IgD-negative memory B cell (primary cell): ENCODE data around the gene MEX3B. TPM values are rescaled to one million over a fixed set of nuclear protein-coding genes. Genes with fewer than 3 reads are reported as not detected.

Experiments used
- H3K27ac Mint-ChIP-seq, 3 donors: one replicate each; pipeline ENCODE4 v1.8.0; 2020 to 2022; ENCODE audit warnings: mild to moderate bottlenecking in 3 of 3, mixed read lengths in 3 of 3, moderate library complexity in 1 of 3
- H3K27me3 Mint-ChIP-seq: one replicate; pipeline ENCODE4 v1.8.0; 2021; ENCODE audit warnings: mixed read lengths
- H3K36me3 Mint-ChIP-seq: one replicate; pipeline ENCODE4 v1.8.0; 2020; ENCODE audit warnings: mild to moderate bottlenecking, mixed read lengths
- H3K4me1 Mint-ChIP-seq, 3 donors: one replicate each; pipeline ENCODE4 v1.8.0; 2020 to 2022; ENCODE audit warnings: mixed read lengths in 3 of 3, mild to moderate bottlenecking in 1 of 3
- H3K4me3 Mint-ChIP-seq, 4 donors: one replicate each; pipeline ENCODE4 v1.8.0; 2020 to 2022; ENCODE audit warnings: mild to moderate bottlenecking in 4 of 4, mixed read lengths in 4 of 4, moderate library complexity in 3 of 4
- H3K9me3 Mint-ChIP-seq, 3 donors: one replicate each; pipeline ENCODE4 v1.8.0; 2020 to 2021; ENCODE audit warnings: mixed read lengths in 3 of 3, mild to moderate bottlenecking in 1 of 3
- polyA plus RNA-seq: library from polyadenylated mRNA; unstranded; fragments of 300-500 nt; fragmentation: Illumina TruSeq; gene quantifications from one replicate; pipeline ENCODE4 v1.2.3, GENCODE V29; 2021

Gene MEX3B
- polyA plus RNA-seq: not detected

DNA sequence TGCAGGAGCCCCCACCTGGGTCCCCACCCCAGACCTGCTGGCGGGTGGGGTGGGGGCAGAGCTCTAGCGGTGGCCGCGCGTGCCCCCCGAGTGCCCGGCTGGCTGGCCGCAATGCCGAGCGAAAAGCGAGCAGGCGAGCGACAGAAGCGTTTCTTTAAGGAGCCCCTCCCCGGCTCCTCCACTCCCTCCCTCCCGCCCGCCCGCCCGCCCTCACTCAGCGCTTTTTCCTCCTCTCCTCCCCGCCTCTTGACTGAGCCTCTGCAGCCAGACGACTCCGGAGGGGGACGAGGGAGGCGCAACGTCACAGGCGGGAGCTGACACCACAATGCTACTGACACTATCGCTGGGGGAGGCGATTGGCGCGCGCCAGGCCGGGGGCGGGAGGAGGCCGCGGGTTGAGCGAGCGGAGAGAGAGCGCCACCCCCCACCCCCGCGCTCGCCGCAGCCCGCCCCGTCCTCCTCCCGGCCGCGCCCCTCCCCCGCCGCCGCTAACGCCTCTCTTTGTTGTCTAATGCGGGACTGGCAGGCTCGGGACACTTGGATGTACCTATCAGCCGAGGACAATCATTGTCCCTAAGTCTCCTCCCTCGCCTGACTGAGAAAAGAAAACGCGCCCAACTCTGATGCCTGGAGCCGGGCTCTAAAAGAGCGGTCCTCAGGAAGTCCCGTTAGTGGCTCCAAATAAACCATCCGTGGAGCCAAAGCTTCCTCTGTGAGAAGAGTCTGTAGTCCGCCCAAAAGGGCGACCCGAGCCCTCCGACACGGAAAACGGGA lies at the start of gene MEX3B:
TSS of gene MEX3B (minus strand) at position 127 of the 774 bp plus-strand sequence. CDS start 313 bp downstream, outside the sequence.
- Mint-ChIP-seq H3K27ac (peak within 1 kb of the TSS in 1 of 3 donors; percentile 60), H3K36me3 (no peaks in the 10 kb centered on the region), H3K4me1 (peaks cover 0 to 3% (median 0%) of the 10 kb centered on the region in 3 donors), H3K27me3 (peaks cover 18% of the 10 kb centered on the region), H3K4me3 (peak within 1 kb of the TSS; percentile 85 to 97 (median 91)), H3K9me3 (no peaks in the 10 kb centered on the region)

DNA sequence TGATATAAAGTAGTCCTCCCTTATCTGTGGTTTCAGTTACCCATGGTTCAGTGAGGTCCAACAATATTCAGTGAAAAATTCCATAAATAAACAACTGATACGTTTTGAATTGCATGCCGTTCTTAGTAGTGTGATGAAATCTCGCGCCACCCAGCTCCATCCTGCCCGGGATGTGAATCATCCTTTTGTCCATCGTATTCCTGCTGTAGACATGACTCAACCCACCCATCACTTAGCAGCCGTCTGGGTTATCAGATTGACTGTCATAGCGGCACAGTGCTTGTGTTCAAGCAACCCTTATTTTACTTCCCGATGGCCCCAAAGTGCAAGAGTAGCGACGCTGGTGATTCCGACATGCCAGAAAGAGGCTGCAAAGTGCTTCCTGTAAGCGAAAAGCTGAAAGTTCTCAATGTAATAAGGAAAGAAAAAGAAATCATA lies 48.0 kb upstream of the MEX3B start:
- Mint-ChIP-seq H3K4me3 (no peak overlapping the region), H3K9me3 (peaks cover 0 to 2% (median 0%) of the 10 kb centered on the region in 3 donors), H3K36me3 (peaks cover 4% of the 10 kb centered on the region), H3K27ac (no peak overlapping the region), H3K27me3 (no peaks in the 10 kb centered on the region), H3K4me1 (peaks cover 0 to 1% (median 0%) of the 10 kb centered on the region in 3 donors)

GRCh38 chr15:82093325-82093724 lies 47.5 kb upstream of the MEX3B start:
- no peak overlapping the region for H3K27ac Mint-ChIP-seq
- peaks cover 0 to 1% (median 0%) of the 10 kb centered on the region in 3 donors for H3K4me1 Mint-ChIP-seq
- H3K27me3 Mint-ChIP-seq: no peaks in the 10 kb centered on the region
- peaks cover 4% of the 10 kb centered on the region for H3K36me3 Mint-ChIP-seq
- no peak overlapping the region for H3K4me3 Mint-ChIP-seq
- H3K9me3 Mint-ChIP-seq: peaks cover 0 to 2% (median 0%) of the 10 kb centered on the region in 3 donors

- Mint-ChIP-seq H3K4me1 (peaks cover 0 to 1% (median 0%) of the 10 kb centered on the region in 3 donors), H3K9me3 (peaks cover 0 to 2% (median 0%) of the 10 kb centered on the region in 3 donors), H3K4me3 (no peak overlapping the region), H3K27ac (no peak overlapping the region), H3K27me3 (peaks cover 2% of the 10 kb centered on the region), H3K36me3 (peaks cover 4% of the 10 kb centered on the region)
Measured at GRCh38 chr15:82091636-82092140, 45.9 kb upstream of the MEX3B start.

GRCh38 chr15:82086243-82086995 lies 40.6 kb upstream of the MEX3B start:
- H3K9me3 Mint-ChIP-seq: peaks cover 0 to 2% (median 0%) of the 10 kb centered on the region in 3 donors
- H3K27me3 Mint-ChIP-seq: peaks cover 8% of the 10 kb centered on the region
- no peak overlapping the region for H3K4me3 Mint-ChIP-seq
- H3K4me1 Mint-ChIP-seq: no peaks in the 10 kb centered on the region
- no peaks in the 10 kb centered on the region for H3K36me3 Mint-ChIP-seq
- no peak overlapping the region for H3K27ac Mint-ChIP-seq

DNA sequence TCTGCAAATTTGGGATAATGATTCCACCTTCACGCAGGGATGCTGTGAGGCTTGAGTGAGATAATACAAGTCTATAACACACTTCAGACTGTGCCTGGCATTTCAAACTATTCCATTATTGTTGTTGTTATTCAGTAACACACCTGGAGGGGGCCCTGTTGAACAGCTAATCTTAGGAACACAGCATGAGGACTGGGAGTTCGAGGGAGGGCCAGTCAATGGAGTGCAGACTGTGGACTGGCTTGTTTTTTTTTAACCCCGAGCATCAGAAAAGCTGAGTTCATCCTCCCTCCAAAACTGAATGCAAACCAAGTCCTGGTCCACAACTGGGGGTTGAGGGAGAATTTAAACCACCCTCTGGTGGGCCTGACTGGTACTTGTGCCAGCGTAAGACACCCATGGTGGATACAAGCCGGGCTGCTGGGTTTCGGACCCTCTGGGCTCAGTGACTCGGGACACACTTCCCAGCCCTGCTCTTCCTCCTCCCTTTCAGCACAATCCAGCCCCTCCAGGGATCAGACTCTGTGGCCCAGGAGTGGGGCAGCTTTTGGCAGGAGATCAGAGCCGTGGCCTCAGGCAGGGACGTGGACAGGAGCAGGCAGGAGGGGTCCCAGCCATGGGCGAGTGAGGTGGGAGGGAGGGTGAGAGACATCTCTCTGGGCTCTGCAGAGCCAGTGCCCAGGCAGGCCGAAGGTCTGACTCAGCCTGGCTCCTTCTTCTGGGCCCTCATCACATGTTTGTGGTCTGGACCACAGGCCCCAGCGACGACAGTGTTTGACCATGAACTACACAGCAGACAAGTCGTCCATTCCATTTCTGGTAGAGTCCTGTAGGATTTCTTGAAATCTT lies 36.3 kb upstream of the MEX3B start:
- H3K9me3 Mint-ChIP-seq: no peaks in the 10 kb centered on the region
- no peaks in the 10 kb centered on the region for H3K36me3 Mint-ChIP-seq
- H3K4me3 Mint-ChIP-seq: no peak overlapping the region
- peaks cover 13% of the 10 kb centered on the region for H3K27me3 Mint-ChIP-seq
- H3K27ac Mint-ChIP-seq: no peak overlapping the region
- H3K4me1 Mint-ChIP-seq: peaks cover 0 to 2% (median 0%) of the 10 kb centered on the region in 3 donors

- Mint-ChIP-seq H3K36me3 (peaks cover under 1% of the 10 kb centered on the region), H3K27ac (no peak overlapping the region), H3K4me3 (no peak overlapping the region), H3K9me3 (no peaks in the 10 kb centered on the region), H3K4me1 (peaks cover 0 to 2% (median 0%) of the 10 kb centered on the region in 3 donors), H3K27me3 (peaks cover 17% of the 10 kb centered on the region)
Measured at GRCh38 chr15:82080774-82081173, 35.0 kb upstream of the MEX3B start.

DNA sequence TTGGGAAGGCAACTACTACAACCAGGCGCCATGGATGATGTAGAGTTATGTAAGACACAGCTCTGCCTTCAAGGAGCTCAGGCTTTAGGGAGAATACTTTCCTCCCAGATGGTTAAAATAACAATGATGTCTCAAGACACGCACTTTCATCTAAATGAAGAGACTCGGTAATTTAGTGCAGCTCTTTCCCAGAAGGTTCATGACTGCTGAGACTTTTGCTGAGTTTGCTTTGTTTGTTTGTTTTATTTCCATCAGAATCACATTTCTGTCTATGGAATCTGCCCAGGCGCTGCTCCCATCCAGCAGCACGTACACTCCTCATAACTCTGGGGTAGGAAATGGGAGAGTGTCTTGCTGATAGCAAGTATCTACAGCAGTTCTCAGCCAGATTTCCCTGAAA lies 33.9 kb upstream of the MEX3B start:
- Mint-ChIP-seq H3K9me3 (no peaks in the 10 kb centered on the region), H3K27ac (no peak overlapping the region), H3K36me3 (peaks cover 1% of the 10 kb centered on the region), H3K4me1 (peaks cover 0 to 2% (median 0%) of the 10 kb centered on the region in 3 donors), H3K27me3 (peaks cover 14% of the 10 kb centered on the region), H3K4me3 (no peak overlapping the region)

- peak overlapping the region in 1 of 3 donors; percentile 47 for H3K27ac Mint-ChIP-seq
- peaks cover 1% of the 10 kb centered on the region for H3K36me3 Mint-ChIP-seq
- no peaks in the 10 kb centered on the region for H3K4me1 Mint-ChIP-seq
- H3K9me3 Mint-ChIP-seq: no peaks in the 10 kb centered on the region
- H3K27me3 Mint-ChIP-seq: peaks cover 9% of the 10 kb centered on the region
- H3K4me3 Mint-ChIP-seq: no peak overlapping the region
Measured at GRCh38 chr15:82074610-82075009, 28.8 kb upstream of the MEX3B start.

- H3K9me3 Mint-ChIP-seq: no peaks in the 10 kb centered on the region
- H3K27me3 Mint-ChIP-seq: peaks cover 9% of the 10 kb centered on the region
- H3K36me3 Mint-ChIP-seq: peaks cover 1% of the 10 kb centered on the region
- no peaks in the 10 kb centered on the region for H3K4me1 Mint-ChIP-seq
- H3K27ac Mint-ChIP-seq: no peak overlapping the region
- H3K4me3 Mint-ChIP-seq: no peak overlapping the region
Measured at GRCh38 chr15:82072926-82073537, 27.2 kb upstream of the MEX3B start.

- Mint-ChIP-seq H3K36me3 (no peaks in the 10 kb centered on the region), H3K27me3 (peaks cover 15% of the 10 kb centered on the region), H3K9me3 (peaks cover 0 to 2% (median 0%) of the 10 kb centered on the region in 3 donors), H3K4me1 (peaks cover 0 to 4% (median 0%) of the 10 kb centered on the region in 3 donors), H3K27ac (no peak overlapping the region), H3K4me3 (no peak overlapping the region)
Measured at GRCh38 chr15:82066455-82066854, 20.6 kb upstream of the MEX3B start.

DNA sequence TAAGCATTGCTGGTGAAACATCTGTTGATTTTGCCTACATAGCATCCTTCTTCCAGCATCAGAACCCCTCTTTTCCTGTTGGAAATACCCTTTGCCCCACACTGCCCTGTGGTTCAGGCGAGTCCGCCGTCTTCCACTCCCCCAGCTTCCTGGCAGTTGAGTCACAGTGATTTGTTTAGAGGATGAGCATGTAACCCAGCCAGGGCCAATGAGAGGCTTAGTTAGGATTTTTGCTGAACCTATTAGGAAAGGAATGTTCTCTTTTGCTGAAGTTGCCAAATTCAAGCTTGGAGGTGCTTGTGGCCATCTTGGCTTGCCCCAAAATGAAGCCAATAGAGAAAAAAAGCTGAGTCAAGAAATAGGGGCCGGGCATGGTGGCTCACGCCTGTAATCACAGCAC lies 19.0 kb upstream of the MEX3B start:
- Mint-ChIP-seq H3K4me3 (no peak overlapping the region), H3K27ac (no peak overlapping the region), H3K9me3 (peaks cover 0 to 2% (median 0%) of the 10 kb centered on the region in 3 donors), H3K27me3 (peaks cover 21% of the 10 kb centered on the region), H3K36me3 (no peaks in the 10 kb centered on the region), H3K4me1 (peaks cover 0 to 4% (median 2%) of the 10 kb centered on the region in 3 donors)

- no peak overlapping the region for H3K4me3 Mint-ChIP-seq
- H3K27ac Mint-ChIP-seq: no peak overlapping the region
- peaks cover 0 to 4% (median 2%) of the 10 kb centered on the region in 3 donors for H3K4me1 Mint-ChIP-seq
- H3K9me3 Mint-ChIP-seq: peaks cover 0 to 2% (median 2%) of the 10 kb centered on the region in 3 donors
- peaks cover 31% of the 10 kb centered on the region for H3K27me3 Mint-ChIP-seq
- H3K36me3 Mint-ChIP-seq: no peaks in the 10 kb centered on the region
Measured at GRCh38 chr15:82062479-82063454, 16.9 kb upstream of the MEX3B start.
